Measurements from ENCODE around the gene PON1. TPM values are rescaled to one million over a fixed set of nuclear protein-coding genes. Genes with fewer than 3 reads are reported as not detected.

The PON1 gene
- polyA plus RNA-seq, 1 donor (not counting 4 experiments of a cell fraction or from before 2014, with no cell fraction given), result not detected

- Histone ChIP-seq H4K20me1 (ENCODE audit: control insufficient read depth, extremely low read depth, insufficient read depth, low read length) (no peaks in the 10 kb centered on the region), H2AFZ (ENCODE audit: control insufficient read depth, low read length) (no peak overlapping the region), H3K4me1 (ENCODE audit: control insufficient read depth, extremely low read depth, insufficient read depth, low read length) (no peaks in the 10 kb centered on the region), H3K9ac (ENCODE audit: control insufficient read depth, extremely low read depth, insufficient read depth, low read length) (no peak overlapping the region), H3K4me2 (ENCODE audit: control insufficient read depth, extremely low read depth, insufficient read depth, low read depth, low read length) (no peak overlapping the region), H3K4me3 (ENCODE audit: control insufficient read depth in 2 of 3, extremely low read depth in 1 of 3, insufficient read depth in 2 of 3, low read depth in 1 of 3, low read length in 3 of 3) (no peak overlapping the region), H3K27me3 (ENCODE audit: control insufficient read depth, extremely low read depth, insufficient read depth, low read length) (peaks cover 4% of the 10 kb centered on the region), H3K9me3 (ENCODE audit: control insufficient read depth, low read depth, low read length) (no peaks in the 10 kb centered on the region), H3K9me1 (ENCODE audit: control insufficient read depth, extremely low read depth, insufficient read depth, low read length) (no peaks in the 10 kb centered on the region), H3K79me2 (ENCODE audit: control insufficient read depth, insufficient read depth, low read length) (no peaks in the 10 kb centered on the region), H3K27ac (ENCODE audit: control insufficient read depth, insufficient read depth, low read length) (no peak overlapping the region), H3K36me3 (ENCODE audit: control insufficient read depth in 2 of 2, extremely low read depth in 1 of 2, insufficient read depth in 2 of 2, low read length in 2 of 2) (no peaks in the 10 kb centered on the region)
- DNase-seq (ENCODE audit: low read depth, low spot score), result no peak
- dilution Hi-C loops (cut with MboI; ENCODE audit: extremely low pct_ligation_motif_present, low sequenced_read_pairs), result no loop called here
- no peak for FAIRE-seq
- TF ChIP-seq EZH2 (IDR thresholded peaks at IDR 0.05; ENCODE audit: low read length) (no peak), CTCF (optimal IDR thresholded peaks at IDR 0.05 in 1 of 3, IDR thresholded peaks at IDR 0.05 in 1 of 3, conservative IDR thresholded peaks at IDR 0.05 in 1 of 3; ENCODE audit: extremely low read depth in 1 of 3, insufficient read depth in 2 of 3, low read length in 3 of 3) (no peak)
Measured at GRCh38 chr7:95304990-95305389, 19.3 kb downstream of the PON1 start.

GRCh38 chr7:95303013-95303905, 21.1 kb downstream of the PON1 start:
- Histone ChIP-seq H3K4me2 (ENCODE audit: control insufficient read depth, extremely low read depth, insufficient read depth, low read depth, low read length) (no peak overlapping the region), H3K9me1 (ENCODE audit: control insufficient read depth, extremely low read depth, insufficient read depth, low read length) (no peaks in the 10 kb centered on the region), H3K4me3 (ENCODE audit: control insufficient read depth in 2 of 3, extremely low read depth in 1 of 3, insufficient read depth in 2 of 3, low read depth in 1 of 3, low read length in 3 of 3) (no peak overlapping the region), H3K36me3 (ENCODE audit: control insufficient read depth in 2 of 2, extremely low read depth in 1 of 2, insufficient read depth in 2 of 2, low read length in 2 of 2) (no peaks in the 10 kb centered on the region), H2AFZ (ENCODE audit: control insufficient read depth, low read length) (no peak overlapping the region), H4K20me1 (ENCODE audit: control insufficient read depth, extremely low read depth, insufficient read depth, low read length) (no peaks in the 10 kb centered on the region), H3K4me1 (ENCODE audit: control insufficient read depth, extremely low read depth, insufficient read depth, low read length) (no peaks in the 10 kb centered on the region), H3K79me2 (ENCODE audit: control insufficient read depth, insufficient read depth, low read length) (no peaks in the 10 kb centered on the region), H3K27me3 (ENCODE audit: control insufficient read depth, extremely low read depth, insufficient read depth, low read length) (peaks cover 4% of the 10 kb centered on the region), H3K9ac (ENCODE audit: control insufficient read depth, extremely low read depth, insufficient read depth, low read length) (no peak overlapping the region), H3K9me3 (ENCODE audit: control insufficient read depth, low read depth, low read length) (no peaks in the 10 kb centered on the region), H3K27ac (ENCODE audit: control insufficient read depth, insufficient read depth, low read length) (no peak overlapping the region)
- no peak for DNase-seq (ENCODE audit: low read depth, low spot score)
- TF ChIP-seq CTCF (optimal IDR thresholded peaks at IDR 0.05 in 1 of 3, IDR thresholded peaks at IDR 0.05 in 1 of 3, conservative IDR thresholded peaks at IDR 0.05 in 1 of 3; ENCODE audit: extremely low read depth in 1 of 3, insufficient read depth in 2 of 3, low read length in 3 of 3) (no peak), EZH2 (IDR thresholded peaks at IDR 0.05; ENCODE audit: low read length) (no peak)
- dilution Hi-C loops (cut with MboI; ENCODE audit: extremely low pct_ligation_motif_present, low sequenced_read_pairs), result no loop called here
- FAIRE-seq, result no peak

All from keratinocyte (primary cell).